Mesenchymal stem cell (in vitro differentiated cells and primary cell): ENCODE results near the gene FRMD8.
A peak's percentile ranks its signal among the peaks of the same experiment; 100 is the strongest.

Experiments used
- DNase-seq: peaks from one replicate; pipeline ENCODE4 v3.0.0-alpha.2; 2013
- H2AFZ ChIP-seq: one replicate; pipeline ENCODE4 v1.6.1; 2013; ENCODE audit warnings: low read depth, mild to moderate bottlenecking, control low read depth, inconsistent platforms, low read length, moderate library complexity
- H2AK5ac ChIP-seq: 2 replicates; pipeline ENCODE4 v1.6.1; 2013; ENCODE audit warnings: low read length, moderate library complexity, mild to moderate bottlenecking, inconsistent platforms; ENCODE audit not compliant: severe bottlenecking
- H2BK120ac ChIP-seq: one replicate; pipeline ENCODE4 v1.6.1; 2013; ENCODE audit warnings: low read depth, mild to moderate bottlenecking, inconsistent platforms, low read length, moderate library complexity
- H2BK12ac ChIP-seq, 2 experiments: one replicate each; pipeline ENCODE4 v1.6.1; 2013; ENCODE audit warnings: inconsistent platforms in 2 of 2, low read length in 2 of 2, mild to moderate bottlenecking in 2 of 2, moderate library complexity in 2 of 2, control low read depth in 1 of 2
- H2BK15ac ChIP-seq: one replicate; pipeline ENCODE4 v1.6.1; 2013; ENCODE audit warnings: mild to moderate bottlenecking, low read depth, inconsistent platforms; ENCODE audit not compliant: poor library complexity, severe bottlenecking
- H2BK5ac ChIP-seq: 2 replicates; pipeline ENCODE4 v1.6.1; 2013; ENCODE audit warnings: low read depth, mild to moderate bottlenecking, low read length, control low read depth, inconsistent platforms; ENCODE audit not compliant: poor library complexity, severe bottlenecking
- H3K14ac ChIP-seq, 2 experiments: one replicate each; pipeline ENCODE4 v1.6.1; 2013; ENCODE audit warnings: inconsistent platforms in 2 of 2, low read length in 2 of 2, control low read depth in 1 of 2, mild to moderate bottlenecking in 1 of 2, moderate library complexity in 1 of 2
- H3K18ac ChIP-seq, 2 experiments: one replicate each; pipeline ENCODE4 v1.6.1; 2013; ENCODE audit warnings: inconsistent platforms in 2 of 2, low read length in 2 of 2, control low read depth in 1 of 2, low read depth in 1 of 2, mild to moderate bottlenecking in 1 of 2
- H3K23ac ChIP-seq, 2 experiments: one replicate each; pipeline ENCODE4 v1.6.1; 2013; ENCODE audit warnings: inconsistent platforms in 2 of 2, low read length in 2 of 2, mild to moderate bottlenecking in 2 of 2, moderate library complexity in 2 of 2, control low read depth in 1 of 2
- H3K27ac ChIP-seq: 2 replicates; pipeline ENCODE4 v1.5.1; 2013; ENCODE audit warnings: mild to moderate bottlenecking, moderate library complexity, low read length, control low read depth, inconsistent platforms; ENCODE audit not compliant: poor library complexity, severe bottlenecking
- H3K27me3 ChIP-seq, 2 experiments: 2 replicates each; pipeline versions ENCODE4 v1.6.1 to v1.7.0; 2013; ENCODE audit warnings: low read length in 2 of 2, mild to moderate bottlenecking in 2 of 2, moderate library complexity in 2 of 2, control low read depth in 1 of 2, inconsistent platforms in 1 of 2; ENCODE audit not compliant: control insufficient read depth in 1 of 2, insufficient read depth in 1 of 2
- H3K36me3 ChIP-seq, 2 experiments: 2 replicates each; pipeline versions ENCODE4 v1.6.1 to v1.7.0; 2013; ENCODE audit warnings: low read length in 2 of 2, control low read depth in 1 of 2, inconsistent platforms in 1 of 2, low read depth in 1 of 2, mild to moderate bottlenecking in 1 of 2; ENCODE audit not compliant: insufficient read depth in 2 of 2, control insufficient read depth in 1 of 2
- H3K4ac ChIP-seq, 2 experiments: one replicate each; pipeline ENCODE4 v1.6.1; 2013; ENCODE audit warnings: inconsistent platforms in 2 of 2, low read length in 2 of 2, mild to moderate bottlenecking in 2 of 2, moderate library complexity in 2 of 2, control low read depth in 1 of 2, low read depth in 1 of 2
- H3K4me1 ChIP-seq: 2 replicates; pipeline ENCODE4 v1.6.1; 2013; ENCODE audit warnings: low read depth, low read length, control low read depth; ENCODE audit not compliant: control insufficient read depth, insufficient read depth
- H3K4me2 ChIP-seq: 2 replicates; pipeline ENCODE4 v1.6.1; 2013; ENCODE audit warnings: low read length, mild to moderate bottlenecking, inconsistent platforms; ENCODE audit not compliant: poor library complexity, severe bottlenecking
- H3K4me3 ChIP-seq, 2 experiments: 2 replicates each; pipeline versions ENCODE4 v1.5.1 to v1.7.0; 2013; ENCODE audit warnings: low read length in 2 of 2, mild to moderate bottlenecking in 2 of 2, control low read depth in 1 of 2, low read depth in 1 of 2; ENCODE audit not compliant: insufficient read depth in 1 of 2
- H3K79me1 ChIP-seq: replicated peaks from 2 replicates; pipeline ENCODE4 v1.6.1; 2013; ENCODE audit warnings: mild to moderate bottlenecking, control low read depth, low read length, inconsistent platforms; ENCODE audit not compliant: poor library complexity, severe bottlenecking
- H3K9ac ChIP-seq: 2 replicates; pipeline ENCODE4 v1.7.0; 2013; ENCODE audit warnings: mild to moderate bottlenecking, low read length, moderate library complexity
- H3K9me3 ChIP-seq: 2 replicates; pipeline ENCODE4 v1.7.0; 2013; ENCODE audit warnings: mild to moderate bottlenecking, low read length; ENCODE audit not compliant: control insufficient read depth
- H4K8ac ChIP-seq: one replicate; pipeline ENCODE4 v1.6.1; 2013; ENCODE audit warnings: inconsistent platforms, mild to moderate bottlenecking, low read length, moderate library complexity
- H4K91ac ChIP-seq: one replicate; pipeline ENCODE4 v1.6.1; 2013; ENCODE audit warnings: mild to moderate bottlenecking, low read length, inconsistent platforms
- WGBS: methylation state at CpG from one replicate; pipeline ENCODE4 v1.1.7; 2013; ENCODE audit warnings: mixed read lengths; 5-methylcytosine and 5-hydroxymethylcytosine counted together

Gene FRMD8

DNA sequence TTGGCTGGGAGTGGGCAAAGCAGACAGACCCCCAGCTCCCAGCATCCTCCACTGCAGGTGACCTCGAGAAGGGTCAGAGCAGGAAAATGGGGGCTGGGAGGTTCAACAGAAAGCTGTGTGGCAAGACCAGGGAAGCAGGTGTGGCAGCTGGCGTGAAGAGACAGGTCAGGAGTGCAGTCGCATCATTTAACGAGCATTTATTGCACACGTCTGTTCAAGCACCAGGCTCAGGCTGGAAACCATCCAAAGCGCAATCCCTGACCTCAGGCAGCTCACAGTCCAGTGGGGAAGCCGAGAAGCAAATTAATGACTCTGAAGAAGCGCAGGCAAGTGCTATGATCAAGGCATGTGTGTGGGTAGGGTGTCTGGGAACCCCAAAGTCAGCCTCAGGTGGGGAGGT is 11.4 kb upstream of the FRMD8 start:
- no peak for DNase-seq
- H3K14ac ChIP-seq, result no peak overlapping the region
- H2AFZ ChIP-seq, result no peak overlapping the region
- H3K9ac ChIP-seq, result no peak overlapping the region
- H2BK15ac ChIP-seq, result no peak overlapping the region
- peak overlapping the region; percentile 2 for H2AK5ac ChIP-seq
- no peaks in the 10 kb centered on the region for H3K27me3 ChIP-seq
- H3K18ac ChIP-seq, result no peak overlapping the region
- no peak overlapping the region for H2BK5ac ChIP-seq
- peaks cover 10% of the 10 kb centered on the region for H3K79me1 ChIP-seq
- H3K4me3 ChIP-seq, result no peak overlapping the region
- H3K27ac ChIP-seq, result no peak overlapping the region
- H2BK12ac ChIP-seq, result peak overlapping the region in 1 of 2 experiments; percentile 43
- no peak overlapping the region for H4K8ac ChIP-seq
- no peaks in the 10 kb centered on the region for H3K9me3 ChIP-seq
- H2BK120ac ChIP-seq, result no peak overlapping the region
- no peaks in the 10 kb centered on the region for H3K36me3 ChIP-seq
- no peak overlapping the region for H3K23ac ChIP-seq
- peaks cover 27% of the 10 kb centered on the region for H3K4me1 ChIP-seq
- no peak overlapping the region for H3K4me2 ChIP-seq
- no peak overlapping the region for H3K4ac ChIP-seq
- H4K91ac ChIP-seq, result no peak overlapping the region
- WGBS, result 90% methylated on average over 8 of the region's 8 CpGs

DNA sequence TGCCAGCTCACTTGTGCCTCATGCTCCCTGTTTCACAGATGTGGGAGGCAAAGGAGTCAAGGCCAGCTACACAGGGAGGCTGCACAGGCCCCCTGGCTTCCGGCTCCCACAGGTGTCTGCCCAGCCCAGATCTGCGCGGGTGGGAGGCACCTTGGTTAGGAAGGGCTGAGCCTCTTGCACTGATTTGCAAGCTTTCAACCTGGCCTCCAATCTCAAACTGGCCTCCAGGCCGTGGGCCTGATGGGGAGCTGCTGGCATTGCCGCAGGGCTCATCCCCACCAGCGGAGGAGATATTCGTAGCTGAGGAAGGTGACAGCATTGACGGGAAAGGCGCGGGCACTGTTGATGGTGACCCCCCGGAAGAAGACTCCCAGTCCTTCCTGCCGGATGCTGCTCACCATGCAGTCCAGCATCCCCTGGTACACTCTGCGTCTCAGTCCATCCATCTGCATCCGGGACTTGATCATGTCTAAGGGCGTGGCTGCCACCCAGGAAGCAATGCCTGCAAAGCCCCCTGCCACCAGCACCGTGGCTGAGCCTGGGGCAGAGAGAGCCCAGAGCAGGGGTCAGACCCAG is 10.2 kb upstream of the FRMD8 start:
- H3K4me3 ChIP-seq, result no peak overlapping the region

DNA sequence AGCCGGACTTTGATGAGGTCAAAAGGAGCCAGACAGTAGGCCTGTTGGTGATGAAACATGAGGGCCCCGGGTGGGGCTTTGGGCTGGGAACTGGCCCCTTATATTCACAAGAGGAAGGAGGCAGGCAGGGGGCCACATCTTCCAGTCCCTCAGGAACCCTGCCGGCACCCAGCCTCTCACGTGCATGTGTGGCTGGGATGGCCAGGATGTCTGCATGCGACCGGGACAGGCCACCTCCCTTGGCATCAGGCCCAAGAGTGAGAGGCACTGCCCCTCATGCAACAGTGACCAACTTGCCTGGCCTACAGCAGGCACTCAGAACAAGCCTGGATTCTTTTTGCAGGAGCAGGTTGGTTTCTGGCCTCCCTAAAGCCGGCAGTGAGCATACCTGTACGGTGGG is 9.4 kb upstream of the FRMD8 start:
- Histone ChIP-seq H3K27me3 (no peaks in the 10 kb centered on the region), H2AFZ (no peak overlapping the region), H2AK5ac (peak overlapping the region; percentile 39), H3K9ac (no peak overlapping the region), H3K9me3 (no peaks in the 10 kb centered on the region), H4K8ac (no peak overlapping the region), H2BK120ac (no peak overlapping the region), H3K36me3 (no peaks in the 10 kb centered on the region), H3K27ac (no peak overlapping the region), H2BK15ac (peak overlapping the region; percentile 92), H3K18ac (no peak overlapping the region), H3K4me3 (no peak overlapping the region), H3K4me2 (no peak overlapping the region), H2BK12ac (peak overlapping the region in 1 of 2 experiments; percentile 74), H3K23ac (peak overlapping the region in 1 of 2 experiments; percentile 70), H3K4me1 (peaks cover 35% of the 10 kb centered on the region), H3K14ac (no peak overlapping the region), H4K91ac (peak overlapping the region; percentile 54), H3K79me1 (peaks cover 11% of the 10 kb centered on the region), H2BK5ac (no peak overlapping the region), H3K4ac (no peak overlapping the region)
- 86% methylated on average over 8 of the region's 8 CpGs for WGBS
- DNase-seq, result peak; percentile 35

More for the DNA sequence above, 10.2 kb upstream of the FRMD8 start:
- H2BK5ac ChIP-seq, result no peak overlapping the region
- no peak overlapping the region for H3K14ac ChIP-seq
- no peak overlapping the region for H3K4me2 ChIP-seq
- no peak overlapping the region for H3K4ac ChIP-seq
- no peak overlapping the region for H3K9ac ChIP-seq
- H2BK15ac ChIP-seq, result no peak overlapping the region
- no peak overlapping the region for H3K23ac ChIP-seq
- H2AFZ ChIP-seq, result no peak overlapping the region
- H2BK12ac ChIP-seq, result peak overlapping the region in 1 of 2 experiments; percentile 21
- H4K8ac ChIP-seq, result no peak overlapping the region
- H3K27me3 ChIP-seq, result no peaks in the 10 kb centered on the region
- WGBS, result 90% methylated on average over 16 of the region's 16 CpGs
- H2BK120ac ChIP-seq, result no peak overlapping the region
- peaks cover 11% of the 10 kb centered on the region for H3K79me1 ChIP-seq
- H2AK5ac ChIP-seq, result no peak overlapping the region
- H3K9me3 ChIP-seq, result no peaks in the 10 kb centered on the region
- peak overlapping the region in 1 of 2 experiments; percentile 15 for H3K18ac ChIP-seq
- no peak overlapping the region for H4K91ac ChIP-seq
- H3K36me3 ChIP-seq, result no peaks in the 10 kb centered on the region
- H3K27ac ChIP-seq, result no peak overlapping the region
- H3K4me1 ChIP-seq, result peaks cover 32% of the 10 kb centered on the region
- DNase-seq, result no peak

DNA sequence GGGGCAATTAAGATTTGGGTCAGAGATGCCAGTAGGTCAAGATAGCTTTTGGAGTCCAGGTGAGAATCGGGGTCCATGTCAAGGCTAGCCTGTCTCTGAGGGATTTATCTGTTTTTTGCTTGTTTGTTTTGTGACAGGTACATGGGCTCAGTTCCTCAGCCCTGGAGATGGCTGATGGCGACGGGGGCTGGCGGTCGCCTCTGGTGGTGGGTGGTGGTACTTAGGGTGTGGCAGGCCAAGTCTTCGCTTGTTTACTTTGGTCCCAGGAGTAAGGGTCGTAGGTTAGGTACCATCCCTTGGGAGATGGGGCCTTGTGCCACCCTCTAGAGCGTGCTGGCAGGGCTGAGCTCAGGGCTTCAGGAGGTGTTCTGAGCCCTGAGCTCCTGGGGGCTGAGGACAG is 8.7 kb upstream of the FRMD8 start:
- Histone ChIP-seq H2BK15ac (no peak overlapping the region), H2AK5ac (peak overlapping the region; percentile 69), H2BK120ac (no peak overlapping the region), H3K9me3 (no peaks in the 10 kb centered on the region), H4K8ac (no peak overlapping the region), H3K23ac (no peak overlapping the region), H2AFZ (no peak overlapping the region), H3K4me3 (no peak overlapping the region), H3K36me3 (no peaks in the 10 kb centered on the region), H3K79me1 (peaks cover 8% of the 10 kb centered on the region), H3K4me2 (no peak overlapping the region), H3K14ac (peak overlapping the region in 1 of 2 experiments; percentile 23), H3K18ac (peak overlapping the region in 1 of 2 experiments; percentile 4), H3K4ac (peak overlapping the region in 1 of 2 experiments; percentile 1), H3K27ac (no peak overlapping the region), H4K91ac (no peak overlapping the region), H3K27me3 (no peaks in the 10 kb centered on the region), H2BK5ac (no peak overlapping the region), H3K9ac (no peak overlapping the region), H3K4me1 (peaks cover 40% of the 10 kb centered on the region), H2BK12ac (peak overlapping the region in 1 of 2 experiments; percentile 12)
- 88% methylated on average over 8 of the region's 8 CpGs for WGBS
- DNase-seq, result no peak
